Measurements from ENCODE around the gene HYAL3.

DNA sequence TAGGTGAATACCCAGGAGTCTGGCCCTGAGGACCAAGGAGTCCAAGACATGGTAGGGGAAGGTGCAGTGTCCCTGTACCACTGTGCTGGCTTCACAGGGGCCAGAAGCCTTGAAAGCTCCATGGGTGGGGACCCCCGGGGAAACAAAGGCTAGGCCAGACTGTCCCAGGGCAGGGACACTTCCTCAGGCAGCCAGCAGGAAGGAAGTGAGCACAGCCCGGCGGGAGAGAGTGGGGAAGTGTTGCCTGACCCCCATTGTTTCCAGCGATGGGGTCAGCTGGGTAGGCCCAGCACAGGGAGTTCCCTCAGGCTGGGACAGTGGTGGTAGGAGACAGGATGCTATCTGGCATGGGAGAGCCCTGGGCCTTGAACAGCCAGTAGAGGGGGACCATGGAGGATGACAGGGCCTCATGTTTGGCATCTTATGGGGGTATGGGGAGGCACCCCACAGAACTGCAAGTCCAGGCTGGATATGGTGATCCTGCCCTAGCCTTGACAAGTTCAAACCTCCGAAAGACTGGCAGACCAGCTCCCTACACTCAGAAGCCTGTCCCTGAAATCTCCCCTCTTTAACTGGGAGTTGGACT, 24.5 kb upstream of the HYAL3 start:
- TF ChIP-seq, protein P1, sequence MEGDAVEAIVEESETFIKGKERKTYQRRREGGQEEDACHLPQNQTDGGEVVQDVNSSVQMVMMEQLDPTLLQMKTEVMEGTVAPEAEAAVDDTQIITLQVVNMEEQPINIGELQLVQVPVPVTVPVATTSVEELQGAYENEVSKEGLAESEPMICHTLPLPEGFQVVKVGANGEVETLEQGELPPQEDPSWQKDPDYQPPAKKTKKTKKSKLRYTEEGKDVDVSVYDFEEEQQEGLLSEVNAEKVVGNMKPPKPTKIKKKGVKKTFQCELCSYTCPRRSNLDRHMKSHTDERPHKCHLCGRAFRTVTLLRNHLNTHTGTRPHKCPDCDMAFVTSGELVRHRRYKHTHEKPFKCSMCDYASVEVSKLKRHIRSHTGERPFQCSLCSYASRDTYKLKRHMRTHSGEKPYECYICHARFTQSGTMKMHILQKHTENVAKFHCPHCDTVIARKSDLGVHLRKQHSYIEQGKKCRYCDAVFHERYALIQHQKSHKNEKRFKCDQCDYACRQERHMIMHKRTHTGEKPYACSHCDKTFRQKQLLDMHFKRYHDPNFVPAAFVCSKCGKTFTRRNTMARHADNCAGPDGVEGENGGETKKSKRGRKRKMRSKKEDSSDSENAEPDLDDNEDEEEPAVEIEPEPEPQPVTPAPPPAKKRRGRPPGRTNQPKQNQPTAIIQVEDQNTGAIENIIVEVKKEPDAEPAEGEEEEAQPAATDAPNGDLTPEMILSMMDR (IDR thresholded peaks at IDR 0.05; ENCODE audit: insufficient read depth, low read length, poor library complexity, severe bottlenecking): no peak
- no peak for TF ChIP-seq EZH2phosphoT487 (conservative IDR thresholded peaks at IDR 0.05; ENCODE audit: low read length)
